Measurements from ENCODE around the gene NAALADL2.

GRCh38 chr3:175620093-175620492 lies 761.0 kb downstream of the NAALADL2 start:
- TF ChIP-seq ZNF639 (CRISPR knock-in tag; conservative IDR thresholded peaks at IDR 0.05) = no peak
- TF ChIP-seq ZNF343 (CRISPR knock-in tag; IDR thresholded peaks at IDR 0.05) = no peak
- TF ChIP-seq SYNCRIP (IDR thresholded peaks at IDR 0.05; ENCODE audit: insufficient read depth, low read depth, low read length) = no peak
- no peak for TF ChIP-seq ADNP (CRISPR knock-in tag; IDR thresholded peaks at IDR 0.05)
- TF ChIP-seq POLR2A (IDR thresholded peaks at IDR 0.05; ENCODE audit: insufficient read depth in 1 of 2, low read depth in 2 of 2, low read length in 2 of 2) = no peak
- TF ChIP-seq ELK4 (CRISPR knock-in tag; IDR thresholded peaks at IDR 0.05; ENCODE audit: borderline replicate concordance) = no peak
- TF ChIP-seq UBTF (CRISPR knock-in tag; IDR thresholded peaks at IDR 0.05) = no peak
- TF ChIP-seq ZNF468 (CRISPR knock-in tag; IDR thresholded peaks at IDR 0.05) = no peak
- TF ChIP-seq TEF (CRISPR knock-in tag; IDR thresholded peaks at IDR 0.05) = no peak
- no peak for TF ChIP-seq GABPA (IDR thresholded peaks at IDR 0.05; ENCODE audit: low read depth, low read length)
- no peak for TF ChIP-seq GABPA (CRISPR knock-in tag; IDR thresholded peaks at IDR 0.05; ENCODE audit: low read depth)
- no peak for TF ChIP-seq FOXP4 (CRISPR knock-in tag; IDR thresholded peaks at IDR 0.05)
- no peak for TF ChIP-seq NFE2L2 (IDR thresholded peaks at IDR 0.05; ENCODE audit: low read length)
- TF ChIP-seq CTCF (CRISPR knock-in tag; IDR thresholded peaks at IDR 0.05) = no peak
